ENCODE measurements around the gene COL23A1.

COL23A1 gene

DNA sequence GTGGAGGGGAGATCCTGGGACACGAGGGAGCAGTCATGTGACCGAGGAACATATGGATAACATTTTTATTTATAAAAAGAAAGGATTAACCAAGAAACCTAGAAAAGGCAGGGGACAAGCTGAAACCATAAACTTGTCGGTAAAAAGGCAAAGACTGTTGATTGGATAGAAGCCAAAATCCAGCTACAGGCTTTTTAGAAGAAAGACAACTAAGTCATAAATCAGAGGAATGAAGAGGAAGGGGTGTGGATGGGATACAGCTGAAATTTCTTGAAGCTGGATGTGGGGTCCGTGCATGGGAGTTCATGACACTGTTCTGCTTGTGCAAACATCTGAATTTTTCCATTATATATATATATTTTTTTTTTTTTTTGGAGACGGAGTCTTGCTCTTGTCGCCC is 246.9 kb downstream of the COL23A1 start:
- ChIA-PET CTCF (interaction anchor here (0.6 kb wide), 1 partner anchor 54 kb away, joined by 3 read pairs; no protein-coding TSS in a partner anchor), POLR2A (no interaction called here)
- TF ChIP-seq ZBTB1 (tag by site-specific recombination; IDR thresholded peaks at IDR 0.05), result no peak
- TF ChIP-seq ZNF211 (tag by site-specific recombination; IDR thresholded peaks at IDR 0.05; ENCODE audit: low read depth), result no peak
- TF ChIP-seq ZFP69B (tag by site-specific recombination; IDR thresholded peaks at IDR 0.05), result no peak
- no peaks in the 10 kb centered on the region for H3K36me3 ChIP-seq (ENCODE audit: control insufficient read depth in 2 of 2, insufficient read depth in 1 of 2, low read length in 2 of 2)
- H3K4me3 ChIP-seq (ENCODE audit: low read depth, low read length), result no peak overlapping the region
- H3K4me1 ChIP-seq (ENCODE audit: control insufficient read depth, insufficient read depth, low read length), result no peaks in the 10 kb centered on the region
- no peaks in the 10 kb centered on the region for H3K9me3 ChIP-seq (ENCODE audit: control insufficient read depth, insufficient read depth, low read depth, low read length)
- no peak overlapping the region for H3K27ac ChIP-seq (ENCODE audit: extremely low read depth, low read depth, low read length)

DNA sequence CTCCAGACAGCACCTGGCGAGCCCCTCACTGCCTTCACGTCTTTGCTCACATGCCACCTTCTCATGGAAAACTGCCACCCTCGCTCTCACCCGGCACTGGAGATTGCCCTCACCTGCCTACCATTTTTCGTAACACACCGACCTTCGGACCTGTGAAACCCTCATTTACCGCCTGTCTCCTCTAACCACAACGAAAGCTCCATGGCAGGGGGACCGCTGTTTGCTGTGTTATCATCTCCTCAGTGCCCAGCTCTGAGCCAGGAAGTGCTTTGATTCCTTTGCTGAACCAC is 248.4 kb downstream of the COL23A1 start:
- POLR2A ChIA-PET, result no interaction called here
- CTCF ChIA-PET, result no interaction called here
- TF ChIP-seq ZIC2 (tag by site-specific recombination; IDR thresholded peaks at IDR 0.05), result no peak
- no peak for TF ChIP-seq ZNF501 (tag by site-specific recombination; IDR thresholded peaks at IDR 0.05)
- no peak for TF ChIP-seq ZNF2 (tag by site-specific recombination; IDR thresholded peaks at IDR 0.05)
- TF ChIP-seq ZNF404 (tag by site-specific recombination; IDR thresholded peaks at IDR 0.05), result no peak
- TF ChIP-seq ZNF37A (tag by site-specific recombination; IDR thresholded peaks at IDR 0.05), result no peak
- no peak for TF ChIP-seq ZBTB10 (tag by site-specific recombination; IDR thresholded peaks at IDR 0.05)
- TF ChIP-seq YY2 (tag by site-specific recombination; IDR thresholded peaks at IDR 0.05), result no peak
- Histone ChIP-seq H3K4me1 (ENCODE audit: control insufficient read depth, insufficient read depth, low read length) (no peaks in the 10 kb centered on the region), H3K36me3 (ENCODE audit: control insufficient read depth in 2 of 2, insufficient read depth in 1 of 2, low read length in 2 of 2) (no peaks in the 10 kb centered on the region), H3K27ac (ENCODE audit: extremely low read depth, low read depth, low read length) (no peak overlapping the region), H3K4me3 (ENCODE audit: low read depth, low read length) (no peak overlapping the region), H3K9me3 (ENCODE audit: control insufficient read depth, insufficient read depth, low read depth, low read length) (no peaks in the 10 kb centered on the region)

GRCh38 chr5:178341091-178341850 is 248.9 kb downstream of the COL23A1 start:
- ChIA-PET CTCF (no interaction called here), POLR2A (no interaction called here)
- Histone ChIP-seq H3K36me3 (ENCODE audit: control insufficient read depth in 2 of 2, insufficient read depth in 1 of 2, low read length in 2 of 2) (no peaks in the 10 kb centered on the region), H3K9me3 (ENCODE audit: control insufficient read depth, insufficient read depth, low read depth, low read length) (no peaks in the 10 kb centered on the region), H3K4me3 (ENCODE audit: low read depth, low read length) (no peak overlapping the region), H3K27ac (ENCODE audit: extremely low read depth, low read depth, low read length) (no peak overlapping the region), H3K4me1 (ENCODE audit: control insufficient read depth, insufficient read depth, low read length) (no peaks in the 10 kb centered on the region)
- no peak for TF ChIP-seq BCL11A (tag by site-specific recombination; IDR thresholded peaks at IDR 0.05; ENCODE audit: low read depth)
- TF ChIP-seq ZNF704 (tag by site-specific recombination; IDR thresholded peaks at IDR 0.05), result no peak
- no peak for TF ChIP-seq ZNF645 (tag by site-specific recombination; IDR thresholded peaks at IDR 0.05)
- no peak for TF ChIP-seq ZNF121 (tag by site-specific recombination; IDR thresholded peaks at IDR 0.05)
- TF ChIP-seq PRDM10 (tag by site-specific recombination; IDR thresholded peaks at IDR 0.05), result no peak
- no peak for TF ChIP-seq ZNF670 (tag by site-specific recombination; IDR thresholded peaks at IDR 0.05; ENCODE audit: low read depth)
- no peak for TF ChIP-seq ZNF202 (tag by site-specific recombination; IDR thresholded peaks at IDR 0.05; ENCODE audit: borderline replicate concordance)
- no peak for TF ChIP-seq SP2 (tag by site-specific recombination; IDR thresholded peaks at IDR 0.05)
- no peak for TF ChIP-seq HOXD13 (CRISPR knock-in tag; IDR thresholded peaks at IDR 0.05; ENCODE audit: borderline replicate concordance)
- TF ChIP-seq ZNF214 (tag by site-specific recombination; IDR thresholded peaks at IDR 0.05; ENCODE audit: borderline replicate concordance), result no peak
- TF ChIP-seq GLIS2 (tag by site-specific recombination; IDR thresholded peaks at IDR 0.05), result no peak
- no peak for TF ChIP-seq ZNF660 (tag by site-specific recombination; IDR thresholded peaks at IDR 0.05)
- TF ChIP-seq ZNF791 (tag by site-specific recombination; IDR thresholded peaks at IDR 0.05), result no peak

All from HEK293 (cell line).